Peyer's patch (tissue), 4 donors: ENCODE results near the gene NDUFA6. TPM values are rescaled to one million over a fixed set of nuclear protein-coding genes. Genes with fewer than 3 reads are reported as not detected.
"Not testable (repeated sequence)": the region's sequence is repeated elsewhere in the genome, so short reads cannot be mapped to it uniquely, and the experiment has no call there.

Source experiments
- DNase-seq, 3 donors: peaks; one replicate each; pipeline ENCODE4 v3.0.0-alpha.2; 2017 to 2019
- H3K27ac ChIP-seq, 4 donors: fragments of 200-600 bp; sonication (generic); one replicate each; pipeline ENCODE4 v1.5.1; 2016 to 2019
- H3K27me3 ChIP-seq, 2 donors: fragments of 200-600 bp; sonication (generic); one replicate each; pipeline ENCODE4 v1.5.1; 2019
- H3K36me3 ChIP-seq, 3 donors: fragments of 200-600 bp; sonication (generic); one replicate each; pipeline ENCODE4 v1.5.1; 2016 to 2019
- H3K4me1 ChIP-seq, 4 donors: fragments of 200-600 bp; sonication (generic); one replicate each; pipeline ENCODE4 v1.5.1; 2016 to 2019
- H3K4me3 ChIP-seq, 4 donors: fragments of 200-600 bp; sonication (generic); 1 replicate in 3 of 4; 2 replicates in 1 of 4; pipeline ENCODE4 v1.5.1; 2016 to 2019; ENCODE audit warnings: mild to moderate bottlenecking in 1 of 4
- H3K9me3 ChIP-seq, 4 donors: fragments of 200-600 bp; sonication (generic); one replicate each; pipeline ENCODE4 v1.5.1; 2016 to 2019; ENCODE audit warnings: mild to moderate bottlenecking in 1 of 4
- CTCF ChIP-seq, 6 experiments: fragments of 450-650 bp in 4 of 6; fragments of 200-600 bp in 2 of 6; sonication (generic) in 1 of 6; IDR thresholded peaks; one replicate each; pipeline ENCODE4 v1.5.1; 2017 to 2019; ENCODE audit warnings: antibody characterized with exemption in 6 of 6, mild to moderate bottlenecking in 3 of 6, moderate library complexity in 1 of 6
- POLR2A ChIP-seq, 2 donors: fragments of 450-650 bp; IDR thresholded peaks; one replicate each; pipeline ENCODE4 v1.5.1; 2017; ENCODE audit warnings: antibody characterized with exemption in 2 of 2, mild to moderate bottlenecking in 2 of 2, moderate library complexity in 2 of 2
- total RNA-seq, 4 donors: library from RNA; depleted of rRNA; stranded (reverse); fragments of >200 nt; gene quantifications; one replicate each; pipeline ENCODE4 v1.1.0, GENCODE V29; 2016

NDUFA6 gene
- total RNA-seq, 4 donors from 2014 or later = 57.2 to 88.1 (median 61.0) TPM

GRCh38 chr22:42134100-42135020 lies 43.8 kb upstream of the NDUFA6 start:
- H3K27me3 ChIP-seq = no peaks in the 10 kb centered on the region
- H3K36me3 ChIP-seq = no peaks in the 10 kb centered on the region
- no peak overlapping the region for H3K4me3 ChIP-seq
- DNase-seq = peak in 1 of 3 donors; percentile 49
- H3K9me3 ChIP-seq = no peaks in the 10 kb centered on the region
- peaks cover 0 to 7% (median 2%) of the 10 kb centered on the region in 4 donors for H3K4me1 ChIP-seq
- no peak overlapping the region for H3K27ac ChIP-seq
- no peak for TF ChIP-seq CTCF (IDR thresholded peaks at IDR 0.05)
- no peak for TF ChIP-seq POLR2A (IDR thresholded peaks at IDR 0.05)

- no peak for TF ChIP-seq POLR2A (IDR thresholded peaks at IDR 0.05)
- no peak for TF ChIP-seq CTCF (IDR thresholded peaks at IDR 0.05)
- no peaks in the 10 kb centered on the region for H3K36me3 ChIP-seq
- H3K27me3 ChIP-seq = no peaks in the 10 kb centered on the region
- no peak overlapping the region for H3K27ac ChIP-seq
- no peaks in the 10 kb centered on the region for H3K9me3 ChIP-seq
- H3K4me3 ChIP-seq = no peak overlapping the region
- peaks cover 0 to 7% (median 2%) of the 10 kb centered on the region in 4 donors for H3K4me1 ChIP-seq
- peak in 1 of 3 donors; percentile 47 for DNase-seq
Observed at GRCh38 chr22:42132457-42132856, 41.9 kb upstream of the NDUFA6 start.

- H3K27ac ChIP-seq = peak overlapping the region in 2 of 4 donors; percentile 85 to 95
- no peak for TF ChIP-seq CTCF (IDR thresholded peaks at IDR 0.05)
- TF ChIP-seq POLR2A (IDR thresholded peaks at IDR 0.05) = no peak
- DNase-seq = peak in 2 of 3 donors; percentile 48 to 50
Observed at GRCh38 chr22:42131562-42131961, 41.0 kb upstream of the NDUFA6 start.

GRCh38 chr22:42130639-42131431 lies 40.3 kb upstream of the NDUFA6 start, which contains the start of gene CYP2D6:
Gene CYP2D6, minus strand, starts transcription at chr22:42130810. Its CDS starts 19 bp downstream, at chr22:42130791.
- peak in 1 of 6 experiments; percentile 7 for TF ChIP-seq CTCF (IDR thresholded peaks at IDR 0.05)
- TF ChIP-seq POLR2A (IDR thresholded peaks at IDR 0.05) = peak; percentile 29 to 51
- not testable (repeated sequence) for H3K36me3 ChIP-seq, H3K9me3 ChIP-seq, H3K27me3 ChIP-seq, H3K4me1 ChIP-seq
- H3K4me3 ChIP-seq = peak within 1 kb of the TSS in 2 of 4 donors; percentile 40 to 47
- peak in 2 of 3 donors; percentile 82 to 88 for DNase-seq
- peak within 1 kb of the TSS in 3 of 4 donors; percentile 32 to 95 (median 85) for H3K27ac ChIP-seq

More at GRCh38 chr22:42131562-42131961, 41.0 kb upstream of the NDUFA6 start:
- no peaks in the 10 kb centered on the region for H3K27me3 ChIP-seq
- H3K36me3 ChIP-seq = no peaks in the 10 kb centered on the region
- H3K9me3 ChIP-seq = no peaks in the 10 kb centered on the region
- H3K4me3 ChIP-seq = no peak overlapping the region
- peaks cover 0 to 7% (median 2%) of the 10 kb centered on the region in 4 donors for H3K4me1 ChIP-seq

- peak overlapping the region in 2 of 4 donors; percentile 17 to 36 for H3K4me3 ChIP-seq
- H3K27me3 ChIP-seq, DNase-seq, H3K4me1 ChIP-seq, H3K9me3 ChIP-seq, H3K36me3 ChIP-seq: not testable (repeated sequence)
- peak overlapping the region in 2 of 4 donors; percentile 85 to 95 for H3K27ac ChIP-seq
Observed at GRCh38 chr22:42130182-42130581, 39.6 kb upstream of the NDUFA6 start.

- H3K4me1 ChIP-seq = not testable (repeated sequence)
- DNase-seq = peak in 2 of 3 donors; percentile 76 to 89
- H3K4me3 ChIP-seq = peak overlapping the region in 2 of 4 donors; percentile 40 to 47
Observed at GRCh38 chr22:42128776-42129694, 38.5 kb upstream of the NDUFA6 start.

GRCh38 chr22:42128007-42128406 lies 37.4 kb upstream of the NDUFA6 start:
- H3K9me3 ChIP-seq, H3K36me3 ChIP-seq, H3K27ac ChIP-seq, H3K4me1 ChIP-seq, H3K27me3 ChIP-seq, H3K4me3 ChIP-seq: not testable (repeated sequence)
- peak in 1 of 3 donors; percentile 39 for DNase-seq

More at GRCh38 chr22:42128776-42129694, 38.5 kb upstream of the NDUFA6 start:
- H3K27me3 ChIP-seq, H3K9me3 ChIP-seq, H3K36me3 ChIP-seq: not testable (repeated sequence)
- H3K27ac ChIP-seq = peak overlapping the region in 1 of 4 donors; percentile 54
